ELR (cell line): ENCODE results near the gene DEPP1.
"Not testable (repeated sequence)": the region's sequence is repeated elsewhere in the genome, so short reads cannot be mapped to it uniquely, and the experiment has no call there.

Experiments used
- DNase-seq: peaks from one replicate; pipeline ENCODE4 v3.0.0-alpha.2; 2015; ENCODE audit warnings: low read depth

The DEPP1 gene

GRCh38 chr10:44978570-44979280 is at the start of gene DEPP1:
TSS of gene DEPP1 (minus strand) at chr10:44978809. CDS start at chr10:44978030, 779 bp downstream.
- peak; percentile 76 for DNase-seq

- DNase-seq = peak; percentile 36
Measured at GRCh38 chr10:45023426-45023825, 44.8 kb upstream of the DEPP1 start.

- DNase-seq = no peak
Measured at GRCh38 chr10:45015590-45015989, 37.0 kb upstream of the DEPP1 start.

- not testable (repeated sequence) for DNase-seq
Measured at GRCh38 chr10:45014557-45014956, 35.9 kb upstream of the DEPP1 start.

- DNase-seq = peak; percentile 88
Measured at GRCh38 chr10:45008524-45009161, 30.0 kb upstream of the DEPP1 start.

GRCh38 chr10:45006276-45007030 is 27.8 kb upstream of the DEPP1 start:
- no peak for DNase-seq

GRCh38 chr10:45005284-45005683 is 26.7 kb upstream of the DEPP1 start:
- no peak for DNase-seq

- DNase-seq = no peak
Measured at GRCh38 chr10:45004661-45005060, 26.1 kb upstream of the DEPP1 start.

- DNase-seq = no peak
Measured at GRCh38 chr10:45003432-45004000, 24.9 kb upstream of the DEPP1 start.

- peak; percentile 70 for DNase-seq
Measured at GRCh38 chr10:45001381-45002148, 23.0 kb upstream of the DEPP1 start.

- peak; percentile 80 for DNase-seq
Measured at GRCh38 chr10:45000752-45001380, 22.3 kb upstream of the DEPP1 start, which contains the start of gene ZNF22. TSS of gene ZNF22 (plus strand) at chr10:45000923. CDS start at chr10:45003369, 2,446 bp downstream.

- peak; percentile 24 for DNase-seq
Measured at GRCh38 chr10:45000138-45000751, 21.6 kb upstream of the DEPP1 start.

- DNase-seq = no peak
Measured at GRCh38 chr10:44998146-44998631, 19.6 kb upstream of the DEPP1 start.

GRCh38 chr10:44997105-44997748 is 18.6 kb upstream of the DEPP1 start:
- DNase-seq = no peak

GRCh38 chr10:44995914-44996669 is 17.5 kb upstream of the DEPP1 start:
- DNase-seq = no peak

- no peak for DNase-seq
Measured at GRCh38 chr10:44995581-44995913, 16.9 kb upstream of the DEPP1 start.

GRCh38 chr10:44994752-44995530 is 16.3 kb upstream of the DEPP1 start:
- DNase-seq = no peak

- no peak for DNase-seq
Measured at GRCh38 chr10:44993922-44994751, 15.5 kb upstream of the DEPP1 start.
